ENCODE measurements around the gene LRRN2. TPM values are rescaled to one million over a fixed set of nuclear protein-coding genes. Genes with fewer than 3 reads are reported as not detected.

Gene LRRN2
- polyA plus RNA-seq (2012; ENCODE audit: insufficient read length, low read depth), result 0.05 TPM

DNA sequence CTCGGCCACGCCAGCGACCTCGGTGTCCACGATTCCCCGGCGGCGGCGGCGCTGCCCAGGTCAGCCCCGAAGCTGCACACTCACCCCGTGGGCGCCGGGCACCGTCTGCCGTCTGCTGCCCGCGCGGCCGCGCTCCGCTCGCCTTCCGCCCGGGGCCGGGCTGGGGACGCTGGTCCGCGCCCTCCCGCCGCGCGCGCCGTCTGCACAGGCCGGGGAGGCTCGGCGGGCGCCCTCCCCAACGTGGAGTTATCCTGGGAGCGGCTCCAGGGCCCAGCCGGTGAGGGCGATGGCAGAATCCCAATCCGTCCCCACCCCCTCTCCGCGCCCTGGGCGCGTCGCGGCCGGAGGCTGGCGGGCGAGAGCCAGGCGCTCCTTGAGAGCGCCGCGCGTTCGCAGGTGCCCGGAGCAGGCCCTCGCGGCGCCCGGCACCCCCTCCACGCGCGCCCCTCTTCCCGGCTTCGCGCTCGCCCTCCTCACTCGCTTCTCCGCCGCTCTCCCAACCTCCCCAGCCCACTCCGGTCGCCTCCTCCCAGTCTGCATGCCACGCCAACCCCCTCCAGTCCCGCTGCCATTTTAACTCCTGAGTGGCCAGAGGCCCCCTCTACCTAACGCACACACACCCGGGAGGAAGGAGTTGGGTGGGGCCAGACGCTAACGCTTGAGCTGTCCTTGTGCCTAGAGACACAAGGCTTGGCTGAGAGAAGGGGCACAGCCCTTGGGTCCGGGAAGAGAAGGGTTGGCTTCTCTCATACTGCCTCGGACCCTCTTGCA, at the start of gene LRRN2:
LRRN2 (minus strand) TSS at position 503 of the 771 bp plus-strand sequence. CDS start 65,746 bp downstream, outside the sequence.
- TF ChIP-seq FOXP2 (optimal IDR thresholded peaks at IDR 0.05; ENCODE audit: borderline replicate concordance, extremely low read depth, extremely low read length, insufficient read depth) (no peak), POLR2AphosphoS5 (IDR thresholded peaks at IDR 0.05; ENCODE audit: low read depth, low read length) (no peak), SIN3A (IDR thresholded peaks at IDR 0.05; ENCODE audit: borderline replicate concordance, insufficient read depth, low read length) (no peak), TAF1 (IDR thresholded peaks at IDR 0.05; ENCODE audit: borderline replicate concordance, insufficient read depth, low read length) (no peak)
- TF ChIP-seq, protein P1, sequence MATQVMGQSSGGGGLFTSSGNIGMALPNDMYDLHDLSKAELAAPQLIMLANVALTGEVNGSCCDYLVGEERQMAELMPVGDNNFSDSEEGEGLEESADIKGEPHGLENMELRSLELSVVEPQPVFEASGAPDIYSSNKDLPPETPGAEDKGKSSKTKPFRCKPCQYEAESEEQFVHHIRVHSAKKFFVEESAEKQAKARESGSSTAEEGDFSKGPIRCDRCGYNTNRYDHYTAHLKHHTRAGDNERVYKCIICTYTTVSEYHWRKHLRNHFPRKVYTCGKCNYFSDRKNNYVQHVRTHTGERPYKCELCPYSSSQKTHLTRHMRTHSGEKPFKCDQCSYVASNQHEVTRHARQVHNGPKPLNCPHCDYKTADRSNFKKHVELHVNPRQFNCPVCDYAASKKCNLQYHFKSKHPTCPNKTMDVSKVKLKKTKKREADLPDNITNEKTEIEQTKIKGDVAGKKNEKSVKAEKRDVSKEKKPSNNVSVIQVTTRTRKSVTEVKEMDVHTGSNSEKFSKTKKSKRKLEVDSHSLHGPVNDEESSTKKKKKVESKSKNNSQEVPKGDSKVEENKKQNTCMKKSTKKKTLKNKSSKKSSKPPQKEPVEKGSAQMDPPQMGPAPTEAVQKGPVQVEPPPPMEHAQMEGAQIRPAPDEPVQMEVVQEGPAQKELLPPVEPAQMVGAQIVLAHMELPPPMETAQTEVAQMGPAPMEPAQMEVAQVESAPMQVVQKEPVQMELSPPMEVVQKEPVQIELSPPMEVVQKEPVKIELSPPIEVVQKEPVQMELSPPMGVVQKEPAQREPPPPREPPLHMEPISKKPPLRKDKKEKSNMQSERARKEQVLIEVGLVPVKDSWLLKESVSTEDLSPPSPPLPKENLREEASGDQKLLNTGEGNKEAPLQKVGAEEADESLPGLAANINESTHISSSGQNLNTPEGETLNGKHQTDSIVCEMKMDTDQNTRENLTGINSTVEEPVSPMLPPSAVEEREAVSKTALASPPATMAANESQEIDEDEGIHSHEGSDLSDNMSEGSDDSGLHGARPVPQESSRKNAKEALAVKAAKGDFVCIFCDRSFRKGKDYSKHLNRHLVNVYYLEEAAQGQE (IDR thresholded peaks at IDR 0.05; ENCODE audit: insufficient read depth in 1 of 2, low read depth in 2 of 2, low read length in 2 of 2), result no peak

DNA sequence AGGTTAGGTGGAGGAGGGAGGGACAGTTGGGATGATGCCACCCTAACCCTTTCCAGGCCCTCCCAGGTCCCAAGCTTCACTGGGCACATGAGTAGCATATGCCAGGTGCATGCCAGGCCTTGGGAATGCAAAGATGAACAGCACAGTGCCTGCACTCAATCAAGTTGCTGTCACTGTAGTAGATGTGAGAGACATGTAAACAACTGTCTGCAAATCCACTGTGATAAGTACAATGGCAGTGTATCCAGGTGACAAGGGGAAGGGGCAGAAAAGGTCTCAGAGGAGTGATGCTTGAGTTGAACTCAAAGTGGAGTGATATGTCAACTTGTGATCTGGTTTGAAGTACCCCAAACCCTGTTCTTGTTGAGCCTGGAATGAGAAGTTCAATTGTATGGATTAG, 49.5 kb upstream of the LRRN2 start:
- TF ChIP-seq POLR2AphosphoS5 (IDR thresholded peaks at IDR 0.05; ENCODE audit: low read depth, low read length), result no peak
- TF ChIP-seq, protein P1 (IDR thresholded peaks at IDR 0.05; ENCODE audit: insufficient read depth in 1 of 2, low read depth in 2 of 2, low read length in 2 of 2), result no peak
- TF ChIP-seq FOXP2 (optimal IDR thresholded peaks at IDR 0.05; ENCODE audit: borderline replicate concordance, extremely low read depth, extremely low read length, insufficient read depth), result no peak
- no peak for TF ChIP-seq TAF1 (IDR thresholded peaks at IDR 0.05; ENCODE audit: borderline replicate concordance, insufficient read depth, low read length)

DNA sequence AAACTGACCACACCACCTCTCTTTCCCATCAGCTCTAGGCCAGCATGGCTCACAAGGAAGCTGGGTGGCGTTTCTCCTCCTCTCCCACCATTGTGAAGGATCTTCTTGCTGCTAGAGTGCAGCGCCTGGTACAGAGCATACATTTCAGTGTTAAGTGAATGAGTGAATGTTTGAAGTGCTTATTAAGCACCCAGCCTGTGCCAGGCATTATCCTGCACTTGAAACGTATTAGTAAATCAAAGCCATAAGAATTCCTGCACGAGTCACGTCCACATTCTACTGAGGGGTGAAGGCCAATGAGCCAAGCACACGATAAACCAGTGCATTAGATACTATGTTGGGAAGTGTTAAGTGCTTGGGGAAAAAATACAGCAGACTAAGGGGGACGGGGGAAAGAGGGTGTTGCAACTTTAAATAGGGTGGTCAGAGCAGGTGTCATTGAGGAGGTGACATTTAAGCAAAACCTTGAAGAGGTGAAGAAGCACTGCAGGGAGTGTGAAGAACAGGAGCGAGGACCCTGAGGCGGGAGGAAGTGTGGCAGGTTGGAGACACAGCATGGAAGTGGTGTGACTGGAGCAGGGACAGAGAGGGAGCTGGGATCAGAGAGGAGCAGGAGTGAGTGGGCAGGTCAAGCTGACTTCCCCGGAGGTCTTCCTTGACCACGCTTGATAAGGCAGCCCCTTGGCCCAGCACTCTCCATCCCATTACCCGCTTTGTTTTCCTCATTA, 48.5 kb upstream of the LRRN2 start:
- TF ChIP-seq TAF1 (IDR thresholded peaks at IDR 0.05; ENCODE audit: borderline replicate concordance, insufficient read depth, low read length) (no peak), FOXP2 (optimal IDR thresholded peaks at IDR 0.05; ENCODE audit: borderline replicate concordance, extremely low read depth, extremely low read length, insufficient read depth) (no peak), POLR2AphosphoS5 (IDR thresholded peaks at IDR 0.05; ENCODE audit: low read depth, low read length) (no peak), SIN3A (IDR thresholded peaks at IDR 0.05; ENCODE audit: borderline replicate concordance, insufficient read depth, low read length) (no peak)
- TF ChIP-seq, protein P1 (IDR thresholded peaks at IDR 0.05; ENCODE audit: insufficient read depth in 1 of 2, low read depth in 2 of 2, low read length in 2 of 2), result no peak

DNA sequence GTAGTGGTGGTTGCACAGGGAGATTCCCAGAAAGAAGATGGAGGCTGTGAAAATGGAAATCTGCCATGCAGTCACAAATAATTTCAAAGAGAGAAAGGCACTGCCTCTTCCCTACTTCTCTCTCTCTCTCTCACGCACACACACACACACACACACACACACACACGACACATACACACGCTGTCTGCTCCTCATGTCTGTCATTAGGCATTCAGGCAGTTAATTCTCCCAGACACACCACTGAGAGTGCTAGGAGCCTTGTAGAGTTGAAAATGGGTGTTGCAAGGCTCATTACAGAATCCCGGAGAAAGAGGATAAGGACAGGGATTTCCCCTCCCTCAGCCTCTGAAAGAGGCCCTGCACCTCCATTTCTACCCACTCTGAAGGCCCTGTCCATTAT, 47.8 kb upstream of the LRRN2 start:
- no peak for TF ChIP-seq FOXP2 (optimal IDR thresholded peaks at IDR 0.05; ENCODE audit: borderline replicate concordance, extremely low read depth, extremely low read length, insufficient read depth)
- no peak for TF ChIP-seq SIN3A (IDR thresholded peaks at IDR 0.05; ENCODE audit: borderline replicate concordance, insufficient read depth, low read length)

DNA sequence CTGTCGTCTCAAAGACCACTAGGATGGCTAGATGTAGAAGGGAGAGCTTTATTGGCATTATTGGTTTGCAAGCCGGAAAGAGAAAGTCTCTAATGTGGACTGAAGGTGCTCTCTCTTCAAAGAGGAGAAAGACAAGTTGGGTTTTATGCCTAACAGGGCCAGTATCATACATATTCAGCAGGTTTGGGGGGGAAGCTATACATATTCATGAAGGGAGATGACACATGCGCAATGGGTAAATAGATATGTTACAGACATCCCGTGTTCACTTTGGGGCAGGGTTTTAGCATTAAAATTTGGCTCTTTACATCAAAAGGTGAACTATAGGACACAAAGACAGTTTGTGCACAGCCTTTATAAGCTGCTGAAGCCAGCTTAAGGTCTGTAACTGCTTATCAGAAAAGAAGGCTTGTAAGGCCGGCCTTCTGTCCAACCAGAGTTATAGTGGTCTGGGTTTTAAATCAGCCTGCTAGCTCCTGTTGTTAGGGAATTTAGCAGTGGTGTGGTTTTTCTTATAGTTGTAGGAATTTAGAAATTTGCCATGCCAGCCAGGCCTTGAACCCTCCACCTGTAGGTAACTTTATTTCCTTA, 46.5 kb upstream of the LRRN2 start:
- TF ChIP-seq SIN3A (IDR thresholded peaks at IDR 0.05; ENCODE audit: borderline replicate concordance, insufficient read depth, low read length), result no peak

DNA sequence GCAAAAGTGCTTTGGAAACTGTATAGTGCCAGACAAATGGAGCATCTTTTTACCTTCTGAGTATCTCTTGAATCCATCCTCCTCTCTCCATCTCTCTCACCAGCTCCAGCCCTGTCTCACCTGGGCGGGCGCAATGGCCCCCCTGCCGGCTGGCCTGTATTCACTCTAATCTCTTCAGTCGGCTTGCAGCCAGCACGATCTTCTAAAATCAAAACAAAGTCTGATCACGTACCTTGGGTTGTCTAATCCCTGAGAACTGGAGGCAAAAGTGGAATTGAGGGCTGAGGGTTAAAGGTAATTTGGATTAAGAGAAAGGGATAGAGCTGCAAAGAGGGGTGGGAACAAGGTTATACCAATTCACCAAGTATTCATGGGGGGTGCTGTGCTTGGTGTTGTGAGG, 46.0 kb upstream of the LRRN2 start:
- no peak for TF ChIP-seq FOXP2 (optimal IDR thresholded peaks at IDR 0.05; ENCODE audit: borderline replicate concordance, extremely low read depth, extremely low read length, insufficient read depth)
- no peak for TF ChIP-seq SIN3A (IDR thresholded peaks at IDR 0.05; ENCODE audit: borderline replicate concordance, insufficient read depth, low read length)

Measured in PFSK-1 (cell line).